ENCODE measurements around the gene SORBS2.

The SORBS2 gene

GRCh38 chr4:185637163-185637875 lies 174.7 kb downstream of the SORBS2 start:
- no peak for DNase-seq (ENCODE audit: low read depth)

GRCh38 chr4:185634066-185634652 lies 177.8 kb downstream of the SORBS2 start:
- DNase-seq (ENCODE audit: low read depth), result no peak

- DNase-seq (ENCODE audit: low read depth), result no peak
Measured at GRCh38 chr4:185626798-185627197, 185.2 kb downstream of the SORBS2 start.

GRCh38 chr4:185625503-185625902 lies 186.5 kb downstream of the SORBS2 start:
- DNase-seq (ENCODE audit: low read depth), result no peak

- no peak for DNase-seq (ENCODE audit: low read depth)
Measured at GRCh38 chr4:185624259-185624589, 187.8 kb downstream of the SORBS2 start.

- DNase-seq (ENCODE audit: low read depth), result no peak
Measured at GRCh38 chr4:185623444-185624258, 188.3 kb downstream of the SORBS2 start.

- no peak for DNase-seq (ENCODE audit: low read depth)
Measured at GRCh38 chr4:185608185-185608584, 203.8 kb downstream of the SORBS2 start.

- DNase-seq (ENCODE audit: low read depth), result no peak
Measured at GRCh38 chr4:185602397-185602796, 209.6 kb downstream of the SORBS2 start.

- DNase-seq (ENCODE audit: low read depth), result no peak
Measured at GRCh38 chr4:185600801-185601434, 211.1 kb downstream of the SORBS2 start.

GRCh38 chr4:185599553-185600243 lies 212.3 kb downstream of the SORBS2 start:
- no peak for DNase-seq (ENCODE audit: low read depth)

GRCh38 chr4:185598846-185599552 lies 213.0 kb downstream of the SORBS2 start:
- no peak for DNase-seq (ENCODE audit: low read depth)

GRCh38 chr4:185597532-185598188 lies 214.3 kb downstream of the SORBS2 start:
- DNase-seq (ENCODE audit: low read depth), result peak; percentile 17

- no peak for DNase-seq (ENCODE audit: low read depth)
Measured at GRCh38 chr4:185592845-185593488, 219.0 kb downstream of the SORBS2 start.

- no peak for DNase-seq (ENCODE audit: low read depth)
Measured at GRCh38 chr4:185592438-185592837, 219.6 kb downstream of the SORBS2 start.

GRCh38 chr4:185591679-185592141 lies 220.3 kb downstream of the SORBS2 start:
- no peak for DNase-seq (ENCODE audit: low read depth)

GRCh38 chr4:185590982-185591381 lies 221.0 kb downstream of the SORBS2 start:
- DNase-seq (ENCODE audit: low read depth), result no peak

- DNase-seq (ENCODE audit: low read depth), result no peak
Measured at GRCh38 chr4:185589067-185589836, 222.7 kb downstream of the SORBS2 start.

- DNase-seq (ENCODE audit: low read depth), result peak; percentile 10
Measured at GRCh38 chr4:185587427-185588161, 224.4 kb downstream of the SORBS2 start.

GRCh38 chr4:185587030-185587426 lies 225.0 kb downstream of the SORBS2 start:
- no peak for DNase-seq (ENCODE audit: low read depth)
